Measurements from ENCODE around the gene MFSD12. TPM values are rescaled to one million over a fixed set of nuclear protein-coding genes. Genes with fewer than 3 reads are reported as not detected.
"Not testable (repeated sequence)": the region's sequence is repeated elsewhere in the genome, so short reads cannot be mapped to it uniquely, and the experiment has no call there.

The MFSD12 gene
- total RNA-seq, 1 donor from 2014 or later: 76.9 TPM

GRCh38 chr19:3585301-3586126 lies 28.1 kb upstream of the MFSD12 start, which contains the start of gene GIPC3:
GIPC3 (plus strand) TSS chr19:3585478; CDS start chr19:3585598, 120 bp downstream.
- no peak within 1 kb of the TSS for H3K27ac Mint-ChIP-seq
- H3K27me3 Mint-ChIP-seq: peaks cover 2% of the 10 kb centered on the region
- ATAC-seq (ENCODE audit: low read depth) (peak; percentile 25), DNase-seq (peak; percentile 26)
- ChIA-PET POLR2A (no interaction called here), CTCF (interaction anchor here (1.1 to 3.1 kb wide), 5 partner anchors 28 to 121 kb away, joined by 3 to 15 read pairs (median 3); partner anchors contain the start of gene MFSD12)
- no peak for TF ChIP-seq CTCF (IDR thresholded peaks at IDR 0.05)
- intact Hi-C loops (cut with micrococcal nuclease): loop anchor here (1.0 kb wide), 2 partner anchors 33 to 121 kb away; no protein-coding TSS in a partner anchor
- no peaks in the 10 kb centered on the region for H3K36me3 Mint-ChIP-seq (ENCODE audit: low read depth)
- H3K4me3 Mint-ChIP-seq: peak within 1 kb of the TSS; percentile 48
- H3K9me3 Mint-ChIP-seq: no peaks in the 10 kb centered on the region
- H3K4me1 Mint-ChIP-seq: no peaks in the 10 kb centered on the region

- POLR2A ChIA-PET: interaction anchor here (0.6 kb wide), 1 partner anchor 23 kb away, joined by 4 read pairs; no protein-coding TSS in a partner anchor
- DNase-seq; intact Hi-C loops (cut with micrococcal nuclease); ATAC-seq (ENCODE audit: low read depth); H3K27me3 Mint-ChIP-seq; H3K27ac Mint-ChIP-seq; H3K4me1 Mint-ChIP-seq; H3K9me3 Mint-ChIP-seq; H3K36me3 Mint-ChIP-seq (ENCODE audit: low read depth); H3K4me3 Mint-ChIP-seq: not testable (repeated sequence)
- CTCF ChIA-PET: interaction anchor here (1.2 to 3.1 kb wide), 2 partner anchors 27 to 39 kb away, joined by 3 to 15 read pairs; partner anchors contain the start of gene MFSD12
These were observed 26.8 kb upstream of the MFSD12 start for GRCh38 chr19:3584036-3584802.

GRCh38 chr19:3581792-3582191 lies 24.4 kb upstream of the MFSD12 start:
- H3K4me1 Mint-ChIP-seq; POLR2A ChIA-PET; DNase-seq; ATAC-seq (ENCODE audit: low read depth); CTCF ChIA-PET; H3K27me3 Mint-ChIP-seq; intact Hi-C loops (cut with micrococcal nuclease); H3K27ac Mint-ChIP-seq; H3K9me3 Mint-ChIP-seq; H3K4me3 Mint-ChIP-seq; H3K36me3 Mint-ChIP-seq (ENCODE audit: low read depth): not testable (repeated sequence)

GRCh38 chr19:3580156-3580934 lies 23.0 kb upstream of the MFSD12 start:
- CTCF ChIA-PET: no interaction called here
- no peaks in the 10 kb centered on the region for H3K9me3 Mint-ChIP-seq
- intact Hi-C loops (cut with micrococcal nuclease): no loop called here

GRCh38 chr19:3578390-3578789 lies 21.0 kb upstream of the MFSD12 start:
- no peak for TF ChIP-seq CTCF (IDR thresholded peaks at IDR 0.05)
- Mint-ChIP-seq H3K4me1 (peaks cover 8% of the 10 kb centered on the region), H3K9me3 (no peaks in the 10 kb centered on the region), H3K27ac (no peak overlapping the region), H3K27me3 (peaks cover 2% of the 10 kb centered on the region), H3K36me3 (ENCODE audit: low read depth) (peaks cover 11% of the 10 kb centered on the region), H3K4me3 (no peak overlapping the region)
- ATAC-seq (ENCODE audit: low read depth) (no peak), DNase-seq (no peak)
- intact Hi-C loops (cut with micrococcal nuclease): loop anchor here (10.0 kb wide), 1 partner anchor 394 kb away; the partner anchor contains the start of gene NCLN
- POLR2A ChIA-PET: no interaction called here
- CTCF ChIA-PET: no interaction called here

More at GRCh38 chr19:3580156-3580934, 23.0 kb upstream of the MFSD12 start:
- POLR2A ChIA-PET: no interaction called here
- no peak overlapping the region for H3K27ac Mint-ChIP-seq
- peaks cover 2% of the 10 kb centered on the region for H3K27me3 Mint-ChIP-seq
- ATAC-seq (ENCODE audit: low read depth): no peak
- DNase-seq: no peak
- peaks cover 5% of the 10 kb centered on the region for H3K36me3 Mint-ChIP-seq (ENCODE audit: low read depth)
- TF ChIP-seq CTCF (IDR thresholded peaks at IDR 0.05): no peak
- H3K4me3 Mint-ChIP-seq: no peak overlapping the region
- peaks cover 1% of the 10 kb centered on the region for H3K4me1 Mint-ChIP-seq

All from activated B cell treated with CpG ODN at 0.5 μM for 24 hours (primary cell).